ENCODE measurements around the gene ZMYM4. TPM values are rescaled to one million over a fixed set of nuclear protein-coding genes. Genes with fewer than 3 reads are reported as not detected.

ZMYM4 gene
- total RNA-seq, 1 experiment from 2014 or later, result 66.0 TPM

- Histone ChIP-seq H2AFZ (ENCODE audit: low read length) (no peak overlapping the region), H2BK5ac (ENCODE audit: insufficient read length, low read length) (no peak overlapping the region), H3K9ac (ENCODE audit: extremely low read depth, insufficient read length, low read length) (no peak overlapping the region), H3T11ph (ENCODE audit: low read length) (no peak overlapping the region), H3K4ac (ENCODE audit: low read depth, low read length) (no peak overlapping the region), H3K18ac (ENCODE audit: insufficient read length, low read depth, low read length) (no peak overlapping the region), H3K79me2 (ENCODE audit: insufficient read depth, low read length) (no peaks in the 10 kb centered on the region), H4K5ac (ENCODE audit: insufficient read length, low read depth, low read length) (no peak overlapping the region), H4K91ac (ENCODE audit: insufficient read length, low read depth, low read length) (no peak overlapping the region), H3K4me2 (ENCODE audit: insufficient read depth, insufficient read length, low read length) (no peak overlapping the region), H2BK120ac (ENCODE audit: low read depth, low read length, poor library complexity, severe bottlenecking) (no peak overlapping the region), H3K79me1 (ENCODE audit: insufficient read depth, low read depth, low read length, poor library complexity, severe bottlenecking) (no peaks in the 10 kb centered on the region), H2BK12ac (ENCODE audit: insufficient read length, low read depth, low read length) (no peak overlapping the region), H4K20me1 (ENCODE audit: control insufficient read depth, insufficient read depth, insufficient read length) (no peaks in the 10 kb centered on the region), H3K4me1 (ENCODE audit: insufficient read depth, low read length) (no peaks in the 10 kb centered on the region), H2BK15ac (ENCODE audit: low read depth, low read length) (no peak overlapping the region), H3K27ac (ENCODE audit: insufficient read length, low read depth, low read length) (no peak overlapping the region), H3K23me2 (ENCODE audit: insufficient read length, low read depth, low read length, poor library complexity, severe bottlenecking) (no peaks in the 10 kb centered on the region), H3K23ac (ENCODE audit: insufficient read length, low read depth, low read length) (no peak overlapping the region), H3K9me3 (ENCODE audit: control insufficient read depth, low read depth, low read length) (no peaks in the 10 kb centered on the region), H3K14ac (ENCODE audit: insufficient read depth, low read length) (no peak overlapping the region), H2BK20ac (ENCODE audit: low read depth, low read length, poor library complexity, severe bottlenecking) (no peak overlapping the region), H3K27me3 (ENCODE audit: insufficient read depth, low read length) (no peaks in the 10 kb centered on the region), H3K56ac (ENCODE audit: insufficient read length, low read depth, low read length) (no peak overlapping the region), H2AK5ac (ENCODE audit: insufficient read length, low read length) (no peak overlapping the region), H4K8ac (replicated peaks; ENCODE audit: insufficient read length, low read depth, low read length) (no peak overlapping the region)
- Mint-ChIP-seq H3K4me3 (no peak overlapping the region), H3K9me3 (no peaks in the 10 kb centered on the region), H3K27ac (peak overlapping the region in 2 of 3 experiments; percentile 32 to 68; a peak in 3 of 7 replicates), H3K27me3 (ENCODE audit: low read depth) (no peaks in the 10 kb centered on the region), H3K4me1 (no peaks in the 10 kb centered on the region), H3K36me3 (ENCODE audit: insufficient read depth in 1 of 3, low read depth in 3 of 3) (peaks cover 30 to 67% (median 45%) of the 10 kb centered on the region in 3 experiments; a peak in 6 of 7 replicates)
- DNase-seq, result no peak
- WGBS (ENCODE audit: extremely low coverage, insufficient read length, low lambda C conversion rate), result no CpG with 5 or more reads among the region's 1 CpG
- 0 out of 3 replicates have a peak, but pooled peaks have one; percentile 7 for TF ChIP-seq CTCF (conservative IDR thresholded peaks at IDR 0.05)
Measured at GRCh38 chr1:35452106-35452774, 183.7 kb downstream of the ZMYM4 start.

Measured in H9 (cell line).